MCF 10A (cell line): Measurements from ENCODE around the gene CLCA4. TPM values are rescaled to one million over a fixed set of nuclear protein-coding genes. Genes with fewer than 3 reads are reported as not detected.

Experiments used
- BruUV-seq: library from RNA; stranded (reverse); fragments of 400-500 nt; replicated peaks from 2 replicates; lab custom pipeline; 2021; lab: Mats Ljungman, UMichigan
- CTCF ChIA-PET: fragments of 300-600 bp; sonication (Branson Sonifier 250); formaldehyde crosslinking; extraction: SDS; loops from one replicate; lab custom pipeline; 2021; ENCODE audit warnings: antibody characterized with exemption, inconsistent platforms; lab: Yijun Ruan, JAX
- POLR2A ChIA-PET: fragments of 300-600, 350-650 bp; sonication (Branson Sonifier 250); formaldehyde crosslinking; extraction: SDS; loops from one replicate; lab custom pipeline; 2020; ENCODE audit warnings: antibody characterized with exemption, inconsistent platforms; lab: Yijun Ruan, JAX
- DNase-seq: peaks from one replicate; pipeline ENCODE4 v3.0.0-alpha.2; 2018; ENCODE audit not compliant: unreplicated experiment
- H3K27ac Mint-ChIP-seq: one replicate; pipeline ENCODE4 v1.8.0; 2022; ENCODE audit warnings: mild to moderate bottlenecking, low read depth, mixed read lengths; ENCODE audit not compliant: unreplicated experiment
- H3K27me3 Mint-ChIP-seq: one replicate; pipeline ENCODE4 v1.8.0; 2022; ENCODE audit warnings: mixed read lengths; ENCODE audit not compliant: insufficient read depth, unreplicated experiment
- H3K36me3 Mint-ChIP-seq: one replicate; pipeline ENCODE4 v1.8.0; 2022; ENCODE audit warnings: mild to moderate bottlenecking, moderate library complexity, mixed read lengths; ENCODE audit not compliant: insufficient read depth, unreplicated experiment
- H3K4me1 Mint-ChIP-seq: one replicate; pipeline ENCODE4 v1.8.0; 2022; ENCODE audit warnings: mixed read lengths; ENCODE audit not compliant: insufficient read depth, unreplicated experiment
- H3K4me3 Mint-ChIP-seq: one replicate; pipeline ENCODE4 v1.8.0; 2022; ENCODE audit warnings: mild to moderate bottlenecking, moderate library complexity, mixed read lengths; ENCODE audit not compliant: unreplicated experiment
- H3K9me3 Mint-ChIP-seq: one replicate; pipeline ENCODE4 v1.8.0; 2022; ENCODE audit warnings: mixed read lengths; ENCODE audit not compliant: unreplicated experiment
- intact Hi-C: fragments of 100-400 bp; cut with micrococcal nuclease; formaldehyde crosslinking; loops from 2 replicates; pipeline ENCODE4 v1.14.1; 2022
- total RNA-seq: library from RNA; stranded (reverse); gene quantifications from 2 replicates; pipeline ENCODE4 v1.2.3, GENCODE V29; 2022
- TF ChIP-seq, protein P1 (sequence below): fragments of 200-600 bp; IDR thresholded peaks from one replicate; pipeline ENCODE4 v1.8.0; 2022; ENCODE audit warnings: antibody characterized with exemption, mild to moderate bottlenecking; ENCODE audit not compliant: unreplicated experiment

The CLCA4 gene
- total RNA-seq, 1 experiment from 2014 or later: not detected

- CTCF ChIA-PET: no interaction called here
- TF ChIP-seq, protein P1, sequence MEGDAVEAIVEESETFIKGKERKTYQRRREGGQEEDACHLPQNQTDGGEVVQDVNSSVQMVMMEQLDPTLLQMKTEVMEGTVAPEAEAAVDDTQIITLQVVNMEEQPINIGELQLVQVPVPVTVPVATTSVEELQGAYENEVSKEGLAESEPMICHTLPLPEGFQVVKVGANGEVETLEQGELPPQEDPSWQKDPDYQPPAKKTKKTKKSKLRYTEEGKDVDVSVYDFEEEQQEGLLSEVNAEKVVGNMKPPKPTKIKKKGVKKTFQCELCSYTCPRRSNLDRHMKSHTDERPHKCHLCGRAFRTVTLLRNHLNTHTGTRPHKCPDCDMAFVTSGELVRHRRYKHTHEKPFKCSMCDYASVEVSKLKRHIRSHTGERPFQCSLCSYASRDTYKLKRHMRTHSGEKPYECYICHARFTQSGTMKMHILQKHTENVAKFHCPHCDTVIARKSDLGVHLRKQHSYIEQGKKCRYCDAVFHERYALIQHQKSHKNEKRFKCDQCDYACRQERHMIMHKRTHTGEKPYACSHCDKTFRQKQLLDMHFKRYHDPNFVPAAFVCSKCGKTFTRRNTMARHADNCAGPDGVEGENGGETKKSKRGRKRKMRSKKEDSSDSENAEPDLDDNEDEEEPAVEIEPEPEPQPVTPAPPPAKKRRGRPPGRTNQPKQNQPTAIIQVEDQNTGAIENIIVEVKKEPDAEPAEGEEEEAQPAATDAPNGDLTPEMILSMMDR: no peak
- Mint-ChIP-seq H3K4me1 (peaks cover 10% of the 10 kb centered on the region), H3K36me3 (peaks cover 6% of the 10 kb centered on the region), H3K27ac (no peak overlapping the region), H3K9me3 (no peaks in the 10 kb centered on the region), H3K27me3 (no peaks in the 10 kb centered on the region), H3K4me3 (no peak overlapping the region)
- POLR2A ChIA-PET: no interaction called here
- DNase-seq: no peak
- BruUV-seq: no TSS peak
- intact Hi-C loops: no loop called here
Measured at GRCh38 chr1:86538775-86539174, 8.1 kb upstream of the CLCA4 start.

GRCh38 chr1:86541859-86542258 lies 5.0 kb upstream of the CLCA4 start:
- Mint-ChIP-seq H3K4me1 (peaks cover 16% of the 10 kb centered on the region), H3K9me3 (no peaks in the 10 kb centered on the region), H3K27ac (no peak overlapping the region), H3K27me3 (no peaks in the 10 kb centered on the region), H3K4me3 (no peak overlapping the region), H3K36me3 (peaks cover 6% of the 10 kb centered on the region)
- ChIA-PET POLR2A (interaction anchor here (0.9 kb wide), 1 partner anchor 32 kb away, joined by 3 read pairs; no protein-coding TSS in a partner anchor), CTCF (interaction anchor here (0.5 to 2.9 kb wide), 11 partner anchors 12 to 162 kb away, joined by 3 to 12 read pairs (median 4); no protein-coding TSS in a partner anchor)
- TF ChIP-seq, protein P1: no peak
- intact Hi-C loops: no loop called here
- no peak for DNase-seq
- BruUV-seq: no TSS peak

- peak; percentile 13 for DNase-seq
- TF ChIP-seq, protein P1: no peak
- Mint-ChIP-seq H3K4me1 (peaks cover 18% of the 10 kb centered on the region), H3K27ac (peak overlapping the region; percentile 65), H3K27me3 (no peaks in the 10 kb centered on the region), H3K36me3 (peaks cover 6% of the 10 kb centered on the region), H3K9me3 (no peaks in the 10 kb centered on the region), H3K4me3 (no peak overlapping the region)
- no TSS peak for BruUV-seq
- CTCF ChIA-PET: interaction anchor here (1.0 to 2.9 kb wide), 7 partner anchors 14 to 43 kb away, joined by 3 to 12 read pairs (median 5); no protein-coding TSS in a partner anchor
- POLR2A ChIA-PET: interaction anchor here (0.9 to 1.0 kb wide), 3 partner anchors 10 to 33 kb away, joined by 3 read pairs; no protein-coding TSS in a partner anchor
- intact Hi-C loops: no loop called here
Measured at GRCh38 chr1:86542631-86543030, 4.2 kb upstream of the CLCA4 start.

GRCh38 chr1:86548839-86549238 lies 2.0 kb downstream of the CLCA4 start:
- TF ChIP-seq, protein P1: no peak

More at GRCh38 chr1:86548839-86549238, 2.0 kb downstream of the CLCA4 start:
- no peak for DNase-seq
- H3K27me3 Mint-ChIP-seq: no peaks in the 10 kb centered on the region
- H3K4me1 Mint-ChIP-seq: peaks cover 8% of the 10 kb centered on the region
- POLR2A ChIA-PET: no interaction called here
- CTCF ChIA-PET: interaction anchor here (0.6 kb wide), 1 partner anchor 389 kb away, joined by 3 read pairs; no protein-coding TSS in a partner anchor
- H3K27ac Mint-ChIP-seq: no peak overlapping the region
- intact Hi-C loops: no loop called here
- H3K4me3 Mint-ChIP-seq: no peak overlapping the region
- no peaks in the 10 kb centered on the region for H3K9me3 Mint-ChIP-seq
- no TSS peak for BruUV-seq
- H3K36me3 Mint-ChIP-seq: no peaks in the 10 kb centered on the region
